CD14-positive monocyte (primary cell): ENCODE results near the gene PPBP. TPM values are rescaled to one million over a fixed set of nuclear protein-coding genes. Genes with fewer than 3 reads are reported as not detected.

Experiments
- DNase-seq, 3 donors: peaks; one replicate each; pipeline ENCODE4 v3.0.0-alpha.2; 2011 to 2022
- H2AFZ ChIP-seq: 2 replicates; pipeline ENCODE4 v1.6.0; 2012; ENCODE audit warnings: mild to moderate bottlenecking, low read depth, low read length, inconsistent platforms; ENCODE audit not compliant: insufficient read depth, poor library complexity, severe bottlenecking
- H3K27ac ChIP-seq, 2 donors: 1 replicate in 1 of 2; 2 replicates in 1 of 2; pipeline ENCODE4 v1.5.1; 2012 to 2013; ENCODE audit warnings: low read length in 2 of 2, control low read depth in 1 of 2, inconsistent platforms in 1 of 2, low read depth in 1 of 2, mild to moderate bottlenecking in 1 of 2
- H3K27me3 ChIP-seq, 2 donors: one replicate each; pipeline versions ENCODE4 v1.6.0 to v1.6.1; 2011 to 2013; ENCODE audit warnings: low read length in 2 of 2; ENCODE audit not compliant: control insufficient read depth in 2 of 2, insufficient read depth in 2 of 2
- H3K36me3 ChIP-seq, 2 donors: replicated peaks in 1 of 2; 1 replicate in 1 of 2; 2 replicates in 1 of 2; pipeline versions ENCODE4 v1.5.1 to v1.6.1; 2012 to 2013; ENCODE audit warnings: low read length in 2 of 2, control low read depth in 1 of 2, inconsistent platforms in 1 of 2, mild to moderate bottlenecking in 1 of 2; ENCODE audit not compliant: insufficient read depth in 2 of 2, control insufficient read depth in 1 of 2
- H3K4me1 ChIP-seq, 2 donors: 1 replicate in 1 of 2; 2 replicates in 1 of 2; pipeline versions ENCODE4 v1.5.1 to v1.6.1; 2012 to 2013; ENCODE audit warnings: low read length in 2 of 2, control low read depth in 1 of 2, inconsistent platforms in 1 of 2, mild to moderate bottlenecking in 1 of 2, moderate library complexity in 1 of 2; ENCODE audit not compliant: insufficient read depth in 2 of 2, control insufficient read depth in 1 of 2
- H3K4me2 ChIP-seq: replicated peaks from 2 replicates; pipeline ENCODE3; 2012; ENCODE audit warnings: low read length, moderate library complexity, mild to moderate bottlenecking; ENCODE audit not compliant: poor library complexity, severe bottlenecking; ENCODE audit errors: extremely low read depth
- H3K4me3 ChIP-seq, 3 experiments: fragments of 200-600 bp in 1 of 3; sonication (generic) in 1 of 3; replicated peaks in 1 of 3; 1 replicate in 2 of 3; 2 replicates in 1 of 3; pipeline ENCODE4 v1.5.1; 2011 to 2013; ENCODE audit warnings: low read length in 3 of 3, mild to moderate bottlenecking in 3 of 3, control low read depth in 2 of 3, low read depth in 2 of 3, inconsistent platforms in 1 of 3, moderate library complexity in 1 of 3
- H3K79me2 ChIP-seq: 2 replicates; pipeline ENCODE4 v1.6.0; 2012; ENCODE audit warnings: mild to moderate bottlenecking, control low read depth, inconsistent platforms, low read length, moderate library complexity; ENCODE audit not compliant: insufficient read depth
- H3K9ac ChIP-seq: 2 replicates; pipeline ENCODE4 v1.6.0; 2017; ENCODE audit warnings: low read length, mild to moderate bottlenecking; ENCODE audit not compliant: insufficient read depth, poor library complexity, severe bottlenecking
- H3K9me3 ChIP-seq, 2 donors: replicated peaks in 1 of 2; 1 replicate in 1 of 2; 2 replicates in 1 of 2; pipeline versions ENCODE4 v1.5.1 to v1.6.1; 2012 to 2013; ENCODE audit warnings: low read length in 2 of 2, control low read depth in 1 of 2; ENCODE audit not compliant: control insufficient read depth in 1 of 2, insufficient read depth in 1 of 2
- H4K20me1 ChIP-seq: 2 replicates; pipeline ENCODE4 v1.6.0; 2012; ENCODE audit warnings: mild to moderate bottlenecking, low read length, control low read depth, moderate library complexity; ENCODE audit not compliant: insufficient read depth
- H3K27ac Mint-ChIP-seq, 7 donors: one replicate each; pipeline ENCODE4 v1.8.0; 2020; ENCODE audit warnings: mild to moderate bottlenecking in 7 of 7, mixed read lengths in 7 of 7, moderate library complexity in 6 of 7, inconsistent platforms in 2 of 7
- H3K27me3 Mint-ChIP-seq, 3 donors: one replicate each; pipeline ENCODE4 v1.8.0; 2021 to 2022; ENCODE audit warnings: low read depth in 3 of 3, mild to moderate bottlenecking in 3 of 3, mixed read lengths in 3 of 3, moderate library complexity in 3 of 3, inconsistent platforms in 1 of 3
- H3K36me3 Mint-ChIP-seq, 2 donors: one replicate each; pipeline ENCODE4 v1.8.0; 2020; ENCODE audit warnings: mixed read lengths in 2 of 2, inconsistent platforms in 1 of 2, mild to moderate bottlenecking in 1 of 2
- H3K4me1 Mint-ChIP-seq: one replicate; pipeline ENCODE4 v1.8.0; 2020; ENCODE audit warnings: mild to moderate bottlenecking, mixed read lengths
- H3K4me3 Mint-ChIP-seq, 2 donors: one replicate each; pipeline ENCODE4 v1.8.0; 2020; ENCODE audit warnings: mild to moderate bottlenecking in 2 of 2, mixed read lengths in 2 of 2, moderate library complexity in 1 of 2
- H3K9me3 Mint-ChIP-seq, 7 donors: one replicate each; pipeline ENCODE4 v1.8.0; 2020 to 2022; ENCODE audit warnings: mixed read lengths in 7 of 7, mild to moderate bottlenecking in 6 of 7, moderate library complexity in 6 of 7, inconsistent platforms in 2 of 7
- CTCF ChIP-seq: fragments of 200-600 bp; IDR thresholded peaks from one replicate; pipeline ENCODE4 v1.8.0; 2022; ENCODE audit warnings: antibody characterized with exemption, mild to moderate bottlenecking
- intact Hi-C, 2 donors: fragments of 100-400 bp; cut with micrococcal nuclease; formaldehyde crosslinking; loops; one replicate each; pipeline versions ENCODE4 v1.15.0 to v1.15.1; 2023
- polyA plus RNA-seq, 3 donors: library from polyadenylated mRNA; depleted of rRNA in 1 of 3; unstranded in 2 of 3; stranded (reverse) in 1 of 3; fragments of 300-500 nt in 2 of 3; fragments of >200 nt in 1 of 3; fragmentation: Illumina TruSeq in 2 of 3; gene quantifications; 1 replicate in 2 of 3; 2 replicates in 1 of 3; pipeline ENCODE4 v1.2.3, GENCODE V29; 2012 to 2021
- small RNA-seq: library from RNA; depleted of rRNA; stranded (forward); fragments of <200 nt; gene quantifications from one replicate; pipeline ENCODE3, GENCODE V24; 2012; ENCODE audit warnings: low read depth; ENCODE audit not compliant: insufficient read length

The PPBP gene
- polyA plus RNA-seq, 3 donors: 0.65 to 63.1 (median 16.3) TPM

GRCh38 chr4:73943555-73943954, 44.4 kb downstream of the PPBP start:
- H3K9ac ChIP-seq: no peak overlapping the region
- H3K4me3 ChIP-seq: no peak overlapping the region
- DNase-seq: no peak
- peaks cover 0 to 5% of the 10 kb centered on the region in 2 donors for H3K36me3 Mint-ChIP-seq
- no peaks in the 10 kb centered on the region for H4K20me1 ChIP-seq
- H3K4me3 Mint-ChIP-seq: peak overlapping the region in 1 of 2 donors; percentile 83
- peaks cover 6 to 10% of the 10 kb centered on the region in 2 donors for H3K4me1 ChIP-seq
- no peaks in the 10 kb centered on the region for H3K79me2 ChIP-seq
- intact Hi-C loops: no loop called here
- no peak overlapping the region for H3K27ac Mint-ChIP-seq
- peak overlapping the region; percentile 43 for H2AFZ ChIP-seq
- H3K9me3 Mint-ChIP-seq: peaks cover 0 to 11% (median 5%) of the 10 kb centered on the region in 7 donors
- H3K4me2 ChIP-seq: peak overlapping the region; percentile 62
- peaks cover 5% of the 10 kb centered on the region for H3K4me1 Mint-ChIP-seq
- H3K27me3 Mint-ChIP-seq: peaks cover 34 to 54% (median 47%) of the 10 kb centered on the region in 3 donors
- H3K27me3 ChIP-seq: peaks cover 38 to 41% of the 10 kb centered on the region in 2 donors
- no peak overlapping the region for H3K27ac ChIP-seq
- H3K36me3 ChIP-seq: no peaks in the 10 kb centered on the region
- peaks cover 0 to 3% of the 10 kb centered on the region in 2 donors for H3K9me3 ChIP-seq
- no peak for TF ChIP-seq CTCF

GRCh38 chr4:73936969-73937368, 51.0 kb downstream of the PPBP start:
- TF ChIP-seq CTCF: no peak
- Histone ChIP-seq H3K27me3 (peaks cover 0 to 2% of the 10 kb centered on the region in 2 donors), H3K4me2 (no peak overlapping the region), H3K9me3 (no peaks in the 10 kb centered on the region), H4K20me1 (no peaks in the 10 kb centered on the region), H3K36me3 (no peaks in the 10 kb centered on the region), H3K4me1 (no peaks in the 10 kb centered on the region), H3K4me3 (no peak overlapping the region), H3K9ac (no peak overlapping the region), H2AFZ (no peak overlapping the region), H3K27ac (no peak overlapping the region), H3K79me2 (no peaks in the 10 kb centered on the region)
- intact Hi-C loops: no loop called here
- peaks cover 4 to 17% (median 10%) of the 10 kb centered on the region in 3 donors for H3K27me3 Mint-ChIP-seq
- H3K36me3 Mint-ChIP-seq: no peaks in the 10 kb centered on the region
- no peak overlapping the region for H3K4me3 Mint-ChIP-seq
- peaks cover 0 to 4% (median 0%) of the 10 kb centered on the region in 7 donors for H3K9me3 Mint-ChIP-seq
- H3K4me1 Mint-ChIP-seq: no peaks in the 10 kb centered on the region
- no peak for DNase-seq
- no peak overlapping the region for H3K27ac Mint-ChIP-seq

Small RNAs within 50 kb of the gene (small RNA-seq; reads per million reads assigned to genes)
- gene RN7SL218P: not detected

Other genes starting within 250 kb of the PPBP start
- gene CXCL8, start 247.6 kb downstream of the PPBP start, polyA plus RNA-seq: 100 to 1,000 TPM; 275 to 604 (median 328) TPM
- not detected for gene CXCL6, start 151.5 kb downstream of the PPBP start, polyA plus RNA-seq
- gene PF4V1, start 134.9 kb downstream of the PPBP start, polyA plus RNA-seq: 1 to 10 TPM in 1 of 3 donors, under 1 TPM in 1, not detected in 1; 0.99 to 3.3 TPM
- 1 to 10 TPM; 1.7 to 4.4 (median 3.5) TPM for gene CXCL1, start 118.8 kb downstream of the PPBP start, polyA plus RNA-seq
- 10 to 100 TPM in 1 of 3 donors, 1 to 10 TPM in 2; 1.1 to 30.1 (median 8.6) TPM for gene PF4, start 6.2 kb downstream of the PPBP start, polyA plus RNA-seq
- under 1 TPM in 1 of 3 donors, not detected in 2; 0.15 TPM for gene CXCL5, start 10.5 kb upstream of the PPBP start, polyA plus RNA-seq
- 1 to 10 TPM; 2.5 to 4.4 (median 3.7) TPM for gene CXCL3, start 50.5 kb upstream of the PPBP start, polyA plus RNA-seq
- gene CXCL2, start 111.0 kb upstream of the PPBP start, polyA plus RNA-seq: 10 to 100 TPM; 13.9 to 62.4 (median 18.5) TPM
- gene MTHFD2L, start 169.9 kb upstream of the PPBP start, polyA plus RNA-seq: 1 to 10 TPM; 4.3 to 7.0 (median 4.8) TPM